GM20431 (cell line): Measurements from ENCODE around the gene PROP1.
"Not testable (repeated sequence)": the region's sequence is repeated elsewhere in the genome, so short reads cannot be mapped to it uniquely, and the experiment has no call there.

Experiments
- in situ Hi-C: fragments of 300-500 bp; cut with MseI, MboI; formaldehyde crosslinking; loops from one replicate; pipeline ENCODE4 v1.15.0; 2020; ENCODE audit warnings: low sequenced_read_pairs; ENCODE audit not compliant: unreplicated experiment

Gene PROP1

GRCh38 chr5:177995691-177996595, at the start of gene PROP1:
Gene PROP1, minus strand, starts transcription at chr5:177996242. Its CDS starts 309 bp downstream, at chr5:177995933.
- in situ Hi-C loops = no loop called here

GRCh38 chr5:178019379-178020030, 23.5 kb upstream of the PROP1 start:
- in situ Hi-C loops = not testable (repeated sequence)

- in situ Hi-C loops = not testable (repeated sequence)
Measured at GRCh38 chr5:178012758-178013157, 16.7 kb upstream of the PROP1 start.

GRCh38 chr5:178011816-178012554, 15.9 kb upstream of the PROP1 start:
- in situ Hi-C loops = not testable (repeated sequence)

GRCh38 chr5:178007272-178007671, 11.2 kb upstream of the PROP1 start:
- in situ Hi-C loops = not testable (repeated sequence)

- in situ Hi-C loops = not testable (repeated sequence)
Measured at GRCh38 chr5:178006536-178007231, 10.6 kb upstream of the PROP1 start.

- in situ Hi-C loops = not testable (repeated sequence)
Measured at GRCh38 chr5:178006181-178006535, 10.1 kb upstream of the PROP1 start.

GRCh38 chr5:177997846-177998245, 1.8 kb upstream of the PROP1 start:
- in situ Hi-C loops = no loop called here

- in situ Hi-C loops = no loop called here
Measured at GRCh38 chr5:177997319-177997670, 1.3 kb upstream of the PROP1 start.

- in situ Hi-C loops = no loop called here
Measured at GRCh38 chr5:177996660-177997318, 747 bp upstream of the PROP1 start.

- in situ Hi-C loops = no loop called here
Measured at GRCh38 chr5:177994561-177995190, 1.4 kb downstream of the PROP1 start.

- in situ Hi-C loops = no loop called here
Measured at GRCh38 chr5:177994063-177994462, 2.0 kb downstream of the PROP1 start.

- in situ Hi-C loops = no loop called here
Measured at GRCh38 chr5:177992466-177992865, 3.6 kb downstream of the PROP1 start.

GRCh38 chr5:177988989-177989625, 6.9 kb downstream of the PROP1 start:
- in situ Hi-C loops = no loop called here

- in situ Hi-C loops = no loop called here
Measured at GRCh38 chr5:177987326-177987725, 8.7 kb downstream of the PROP1 start.

GRCh38 chr5:177985430-177986040, 10.5 kb downstream of the PROP1 start:
- in situ Hi-C loops = no loop called here

- in situ Hi-C loops = no loop called here
Measured at GRCh38 chr5:177984584-177985206, 11.3 kb downstream of the PROP1 start.
